Measurements from ENCODE around the gene LIN7A. TPM values are rescaled to one million over a fixed set of nuclear protein-coding genes. Genes with fewer than 3 reads are reported as not detected.

Gene LIN7A
- total RNA-seq (1 to 10 TPM in 2 of 4 donors, under 1 TPM in 2; 0.67 to 2.1 (median 0.98) TPM), polyA plus RNA-seq (1 to 10 TPM in 1 of 3 donors, under 1 TPM in 2; 0.48 to 1.4 (median 0.51) TPM)
- long read RNA-seq, donor 1, partial matches to known transcripts = 0 of 1 reads
- long read RNA-seq, donor 1, other reads (novel, unspliced or antisense) = 1 of 1 reads
- long read RNA-seq, donor 2, full-length matches to known transcripts = 1 of 1 reads
- long read RNA-seq, donor 2, partial matches to known transcripts = 0 of 1 reads
- long read RNA-seq, donor 2, other reads (novel, unspliced or antisense) = 0 of 1 reads

- no peaks in the 10 kb centered on the region for H3K36me3 ChIP-seq (ENCODE audit: insufficient read depth in 1 of 2, low read depth in 1 of 2)
- no peaks in the 10 kb centered on the region for H3K9me3 ChIP-seq
- no peaks in the 10 kb centered on the region for H3K27me3 ChIP-seq (ENCODE audit: insufficient read depth in 3 of 3, low read length in 2 of 3)
- no peak for TF ChIP-seq CTCF (IDR thresholded peaks at IDR 0.05)
- peak within 1 kb of the TSS; percentile 83 for H3K4me3 ChIP-seq
- H3K4me1 ChIP-seq = no peaks in the 10 kb centered on the region
- WGBS, 3 donors = 2 to 3% (median 2%) methylated on average over 32 to 47 of the region's 47 CpGs
- intact Hi-C loops (cut with DNase I) = loop anchor here in 1 of 2 donors (10.0 kb wide), 1 partner anchor 157 kb away; no protein-coding TSS in a partner anchor
- peak; percentile 46 to 79 (median 66) for ATAC-seq
- peak within 1 kb of the TSS; percentile 56 for H3K27ac ChIP-seq
- DNase-seq = peak; percentile 29 to 73
These were observed at the start of gene LIN7A for GRCh38 chr12:80937391-80938238. TSS of gene LIN7A (minus strand) at chr12:80937934. CDS start at chr12:80937722, 212 bp downstream.

- no peak overlapping the region for H3K27ac ChIP-seq
- DNase-seq (no peak), ATAC-seq (no peak)
- H3K4me3 ChIP-seq = no peak overlapping the region
- TF ChIP-seq CTCF (IDR thresholded peaks at IDR 0.05) = no peak
- peaks cover 0 to 3% (median 0%) of the 10 kb centered on the region in 3 donors for H3K27me3 ChIP-seq (ENCODE audit: insufficient read depth in 3 of 3, low read length in 2 of 3)
- H3K4me1 ChIP-seq = no peaks in the 10 kb centered on the region
- no peaks in the 10 kb centered on the region for H3K9me3 ChIP-seq
- no peaks in the 10 kb centered on the region for H3K36me3 ChIP-seq (ENCODE audit: insufficient read depth in 1 of 2, low read depth in 1 of 2)
- 48 to 54% (median 50%) methylated on average over 1 of the region's 1 CpG for WGBS, 3 donors
- intact Hi-C loops (cut with DNase I) = no loop called here
These were observed 48.5 kb upstream of the LIN7A start for GRCh38 chr12:80986224-80986623.

- Histone ChIP-seq H3K36me3 (ENCODE audit: insufficient read depth in 1 of 2, low read depth in 1 of 2) (no peaks in the 10 kb centered on the region), H3K9me3 (no peaks in the 10 kb centered on the region), H3K27me3 (ENCODE audit: insufficient read depth in 3 of 3, low read length in 2 of 3) (peaks cover 0 to 3% (median 0%) of the 10 kb centered on the region in 3 donors), H3K4me1 (no peaks in the 10 kb centered on the region), H3K4me3 (no peak overlapping the region), H3K27ac (no peak overlapping the region)
- ATAC-seq = no peak
- no peak for DNase-seq
- 46 to 56% (median 52%) methylated on average over 6 of the region's 6 CpGs for WGBS, 3 donors
- intact Hi-C loops (cut with DNase I) = no loop called here
- no peak for TF ChIP-seq CTCF (IDR thresholded peaks at IDR 0.05)
These were observed 42.1 kb upstream of the LIN7A start for GRCh38 chr12:80979816-80980215.

GRCh38 chr12:80979251-80979650, 41.5 kb upstream of the LIN7A start:
- no peak for TF ChIP-seq CTCF (IDR thresholded peaks at IDR 0.05)
- Histone ChIP-seq H3K4me3 (no peak overlapping the region), H3K9me3 (no peaks in the 10 kb centered on the region), H3K27ac (no peak overlapping the region), H3K36me3 (ENCODE audit: insufficient read depth in 1 of 2, low read depth in 1 of 2) (no peaks in the 10 kb centered on the region), H3K27me3 (ENCODE audit: insufficient read depth in 3 of 3, low read length in 2 of 3) (peaks cover 0 to 3% (median 0%) of the 10 kb centered on the region in 3 donors), H3K4me1 (no peaks in the 10 kb centered on the region)
- 34 to 50% (median 37%) methylated on average over 3 of the region's 3 CpGs for WGBS, 3 donors
- DNase-seq (no peak), ATAC-seq (no peak)
- intact Hi-C loops (cut with DNase I) = no loop called here

All from psoas muscle (tissue), 8 donors.